CD4-positive, alpha-beta T cell treated with Interleukin-17A for 4 hours (primary cell): ENCODE measurements around the gene MNX1.

Experiments
- DNase-seq: peaks from one replicate; pipeline ENCODE4 v3.0.0-alpha.2; 2020; ENCODE audit warnings: mixed read lengths

MNX1 gene

DNA sequence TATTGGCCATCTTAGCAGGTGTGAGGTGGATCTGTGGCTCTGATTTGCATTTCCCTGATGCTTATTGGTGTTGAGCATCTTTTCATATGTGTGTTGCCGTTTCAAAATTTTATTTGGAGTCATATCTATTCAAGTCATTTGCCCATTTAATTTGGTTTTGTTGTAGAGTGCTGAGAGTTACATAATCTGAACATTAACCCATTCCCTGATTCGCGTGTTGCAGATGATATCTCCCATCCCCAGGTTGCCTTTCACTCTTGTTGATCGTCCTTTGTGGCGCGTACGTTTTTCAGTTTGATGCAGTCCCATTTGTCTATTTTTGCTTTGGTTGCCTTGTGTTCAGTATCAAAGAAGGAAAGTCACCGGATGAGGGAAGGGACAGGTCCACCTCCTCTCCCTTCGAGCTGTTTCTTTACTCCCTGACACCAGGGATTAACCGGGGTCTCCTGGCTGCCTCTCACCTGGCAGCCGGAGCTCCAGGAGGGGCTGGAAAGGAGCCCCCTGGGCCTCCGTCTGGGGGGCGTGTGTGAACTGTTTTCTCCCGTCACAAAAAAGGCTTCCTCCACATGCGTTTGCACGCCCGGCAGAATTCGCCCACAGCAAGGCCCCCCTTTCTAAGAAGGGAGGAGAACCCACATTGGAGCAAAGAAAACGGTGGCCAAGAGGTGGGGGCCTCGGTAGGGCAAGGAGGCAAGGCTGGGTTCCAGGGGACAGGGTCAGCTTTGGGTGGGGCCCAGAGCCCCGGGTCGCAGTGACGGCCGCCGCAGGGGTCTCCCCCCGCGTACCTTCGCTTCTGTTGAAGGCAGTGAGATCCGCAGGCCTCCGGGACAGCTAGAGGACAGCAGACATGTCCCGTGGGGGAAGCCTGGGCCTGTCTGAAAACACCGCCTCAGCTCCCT, 8.3 kb downstream of the MNX1 start:
- no peak for DNase-seq

GRCh38 chr7:157000741-157001653, 9.5 kb downstream of the MNX1 start:
- DNase-seq, result no peak

DNA sequence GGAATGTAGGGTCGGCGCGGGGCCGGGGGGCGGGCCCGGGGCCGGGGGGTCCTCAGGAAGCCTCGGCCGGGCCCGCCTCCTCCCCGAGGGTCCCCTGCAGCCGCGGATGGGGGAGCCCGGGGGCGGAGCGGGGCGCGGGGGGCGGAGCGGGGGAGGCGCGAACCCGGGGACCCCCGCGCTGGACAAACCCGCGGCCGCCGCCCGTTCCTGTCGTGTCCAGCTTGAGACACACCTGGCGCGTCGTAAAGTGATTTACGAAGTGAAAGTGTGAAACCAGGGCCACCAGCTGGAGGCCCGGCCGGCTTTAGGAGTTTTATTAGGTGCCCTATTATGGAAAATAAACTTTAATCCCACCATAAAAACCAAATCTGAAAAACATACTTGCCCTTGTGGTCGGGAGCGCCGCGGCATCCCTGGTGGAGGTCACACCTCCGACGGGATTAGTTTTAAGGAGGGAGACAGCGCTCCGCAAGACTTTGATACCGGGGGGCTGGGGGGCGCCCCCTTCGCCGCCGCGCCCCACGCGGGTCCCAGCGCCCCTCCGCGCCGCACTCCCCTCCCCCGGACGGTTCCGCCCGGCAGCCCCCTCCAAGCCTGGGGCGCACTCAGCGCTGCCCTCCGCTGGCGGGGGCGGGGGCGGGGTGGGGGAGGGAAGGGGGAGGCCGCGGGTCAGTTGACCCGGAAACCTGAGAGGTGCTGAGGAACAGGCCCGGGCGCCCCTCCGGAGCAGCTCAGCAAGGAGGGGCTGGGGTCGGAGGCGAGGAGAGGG, 10.3 kb downstream of the MNX1 start:
- DNase-seq, result no peak

GRCh38 chr7:156998988-156999957, 11.2 kb downstream of the MNX1 start:
- DNase-seq, result no peak

DNA sequence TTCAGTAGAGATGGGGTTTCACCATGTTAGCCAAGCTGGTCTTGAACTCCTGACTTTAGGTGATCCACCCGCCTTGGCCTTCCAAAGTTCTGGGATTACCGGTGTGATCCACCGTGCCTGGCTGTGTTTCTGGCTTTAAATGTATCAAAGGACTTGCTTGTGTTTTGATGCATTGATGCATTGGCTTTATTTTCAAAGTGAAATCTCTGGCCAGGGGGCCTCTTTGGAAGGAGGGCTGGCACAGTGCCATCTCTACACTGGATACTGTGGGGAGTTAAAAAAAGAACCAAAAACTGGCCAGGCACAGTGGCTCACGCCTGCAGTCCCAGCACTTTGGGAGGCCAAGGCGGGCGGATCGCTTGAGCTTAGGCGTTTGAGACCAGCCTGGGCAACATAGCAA, 16.0 kb downstream of the MNX1 start:
- DNase-seq, result no peak

DNA sequence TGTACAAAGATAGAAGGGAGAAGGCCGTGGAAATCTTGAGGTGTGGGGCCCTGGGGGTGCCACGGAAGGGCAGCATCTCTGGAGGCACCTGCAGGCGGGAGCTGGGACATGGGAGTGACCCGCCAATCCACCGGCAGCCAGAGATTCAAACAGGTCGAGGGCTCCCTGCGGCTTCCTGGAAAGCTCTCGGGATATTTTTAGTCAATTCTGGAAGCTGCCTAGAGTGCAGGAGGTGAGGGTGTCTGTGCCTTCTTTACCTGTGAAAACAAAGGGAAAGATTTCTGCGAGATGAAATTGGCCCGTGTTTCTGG, 16.6 kb downstream of the MNX1 start:
- no peak for DNase-seq

- no peak for DNase-seq
Measured at GRCh38 chr7:156993021-156993924, 17.2 kb downstream of the MNX1 start.

DNA sequence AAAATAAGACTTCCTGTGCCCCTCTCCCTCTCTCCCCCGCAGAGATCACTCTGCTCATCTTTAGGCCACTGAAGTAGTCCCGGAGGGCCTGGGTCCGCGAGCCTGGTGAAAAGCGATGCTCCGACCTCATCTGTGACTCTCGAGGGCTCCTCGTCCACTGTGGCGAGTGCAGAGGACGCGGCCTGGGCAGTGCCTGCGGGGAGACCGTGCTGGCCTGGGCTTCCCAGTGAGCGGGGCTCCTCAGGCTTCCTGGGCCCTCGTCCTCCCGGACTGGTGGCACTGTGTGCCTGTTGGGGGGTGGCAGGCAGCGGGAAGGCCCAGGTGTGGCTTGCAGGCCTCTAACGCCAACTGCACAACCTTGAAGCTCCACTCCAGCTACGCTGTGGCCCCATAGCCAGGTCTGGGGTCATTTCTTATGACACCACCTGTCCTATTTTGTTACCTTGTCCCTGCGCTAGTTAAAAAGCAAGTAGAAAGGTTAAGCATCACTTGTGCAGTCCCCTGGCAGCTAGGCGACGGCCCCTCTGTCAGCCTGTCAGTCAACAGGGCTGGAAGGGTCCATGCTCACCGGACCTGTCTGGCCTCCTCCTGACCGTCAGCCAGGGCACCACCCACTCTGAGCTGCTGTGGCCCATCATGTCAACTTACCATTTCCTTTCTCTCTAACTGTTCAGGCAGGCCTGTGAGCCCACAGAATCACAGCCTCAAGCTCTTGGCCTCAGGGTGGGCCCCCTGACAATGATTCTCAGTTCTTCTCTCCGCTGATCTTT, 20.5 kb downstream of the MNX1 start:
- no peak for DNase-seq

GRCh38 chr7:156988343-156989185, 21.9 kb downstream of the MNX1 start:
- no peak for DNase-seq

DNA sequence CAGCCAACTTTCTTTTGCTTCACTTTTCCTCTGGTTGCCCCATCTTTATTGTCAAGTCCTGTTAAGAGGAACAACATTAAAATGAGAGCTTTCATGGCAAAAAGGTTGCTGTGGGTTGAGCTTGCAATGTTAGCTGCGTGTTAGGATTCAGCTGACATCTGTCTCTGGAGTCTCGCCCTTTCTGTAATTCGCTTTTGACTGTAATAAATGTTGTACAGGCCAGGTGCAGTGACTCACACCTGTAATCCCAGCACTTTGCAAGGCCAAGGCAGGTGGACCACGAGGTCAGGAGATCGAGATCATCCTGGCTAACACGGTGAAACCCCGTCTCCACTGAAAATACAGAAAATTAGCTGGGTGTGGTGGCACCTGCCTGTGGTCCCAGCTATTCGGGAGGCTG, 24.1 kb downstream of the MNX1 start:
- DNase-seq, result no peak

DNA sequence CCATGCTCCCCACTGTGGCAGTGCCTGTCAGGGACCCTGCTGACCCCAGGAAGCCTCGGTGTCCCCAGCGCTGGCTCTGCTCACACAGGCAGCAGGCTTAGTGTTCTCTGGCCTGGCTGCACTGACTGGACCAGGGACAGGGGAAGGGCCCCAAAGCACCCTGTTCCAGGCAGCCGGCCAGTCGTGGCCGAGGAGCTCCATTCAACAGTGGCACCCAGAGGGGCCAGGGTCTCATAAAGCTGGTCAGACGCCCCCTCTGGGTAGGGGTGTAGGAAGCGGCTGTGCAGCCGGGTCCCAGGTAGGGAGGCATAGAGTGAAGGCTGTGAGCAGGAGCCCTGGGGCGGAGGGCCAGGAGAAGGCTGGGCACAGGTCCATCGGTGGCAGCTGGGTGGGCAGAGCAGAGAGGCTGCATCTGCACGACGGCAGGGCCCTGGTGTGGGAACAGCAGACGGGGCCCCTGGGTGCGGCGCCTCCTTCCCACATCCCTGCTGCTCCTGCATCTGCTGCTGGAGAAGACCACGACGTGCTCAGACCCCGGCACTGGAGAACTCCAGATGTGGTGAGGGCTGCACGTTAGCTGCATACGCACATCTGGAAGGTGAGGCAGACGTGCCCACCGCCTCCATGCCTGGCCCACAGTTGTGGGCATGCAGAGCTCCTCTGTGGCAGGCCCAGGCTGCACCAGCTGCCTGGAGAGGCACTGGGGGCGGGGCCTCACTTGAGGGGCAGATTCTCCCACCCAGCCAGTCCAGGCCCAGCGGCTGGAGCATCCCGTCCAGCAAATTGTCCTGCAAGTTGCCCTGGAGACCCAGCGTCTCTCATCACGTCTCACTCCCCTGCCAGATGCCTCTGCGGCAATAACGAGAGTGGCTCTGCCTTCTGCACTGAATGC, 25.1 kb downstream of the MNX1 start:
- DNase-seq, result no peak

GRCh38 chr7:156984174-156984891, 26.1 kb downstream of the MNX1 start:
- DNase-seq, result no peak

GRCh38 chr7:156979711-156980110, 30.8 kb downstream of the MNX1 start:
- no peak for DNase-seq

DNA sequence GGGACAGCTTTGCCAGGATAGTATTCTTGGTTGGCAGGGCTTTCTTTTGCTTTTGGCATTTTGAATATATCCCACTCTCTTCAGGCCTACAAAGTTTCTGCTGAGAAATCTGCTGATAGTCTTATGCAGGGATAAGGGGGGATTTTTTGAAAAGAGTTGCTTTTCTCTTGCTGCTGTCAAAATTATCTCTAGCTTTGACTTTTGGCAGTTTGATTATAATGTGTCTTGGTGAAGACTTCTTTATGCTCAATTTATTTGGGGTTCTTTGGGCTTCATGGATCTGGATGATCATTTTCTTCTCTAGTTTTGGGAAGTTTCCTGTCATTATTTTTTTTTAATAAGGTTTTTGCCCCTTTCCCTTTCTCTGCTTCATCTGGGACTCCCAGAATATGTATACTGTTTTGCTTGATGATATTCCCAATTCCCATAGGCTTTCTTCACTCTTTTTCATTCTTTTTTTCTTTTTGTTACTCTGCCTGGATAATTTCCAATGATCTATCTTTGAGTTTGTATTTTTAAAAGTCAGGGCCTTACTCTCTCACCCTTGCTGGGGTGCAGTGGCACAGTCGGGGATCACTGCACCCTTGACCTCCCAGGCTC, 31.4 kb downstream of the MNX1 start:
- no peak for DNase-seq

- DNase-seq, result no peak
Measured at GRCh38 chr7:156975620-156976019, 34.8 kb downstream of the MNX1 start.

DNA sequence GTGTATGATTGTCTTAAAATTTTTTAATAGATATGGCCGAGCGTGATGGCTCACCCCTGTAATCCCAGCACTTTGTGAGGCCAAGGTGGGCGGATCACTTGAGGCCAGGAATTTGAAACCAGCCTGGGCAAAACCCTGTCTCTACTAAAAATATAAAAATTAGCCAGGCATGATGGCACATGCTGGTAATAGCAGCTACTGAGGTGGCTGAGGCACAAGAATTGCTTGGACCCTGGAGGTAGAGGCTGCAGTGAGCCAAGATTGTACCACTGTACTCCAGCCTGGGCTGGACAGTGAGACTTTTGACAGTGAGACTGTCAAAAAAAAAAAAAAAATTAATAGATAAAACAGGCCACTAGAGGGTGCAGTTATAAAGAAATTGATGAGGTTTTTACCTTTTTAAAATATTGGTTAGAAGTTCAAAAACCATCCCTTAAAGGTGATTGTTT, 40.5 kb downstream of the MNX1 start:
- no peak for DNase-seq

DNA sequence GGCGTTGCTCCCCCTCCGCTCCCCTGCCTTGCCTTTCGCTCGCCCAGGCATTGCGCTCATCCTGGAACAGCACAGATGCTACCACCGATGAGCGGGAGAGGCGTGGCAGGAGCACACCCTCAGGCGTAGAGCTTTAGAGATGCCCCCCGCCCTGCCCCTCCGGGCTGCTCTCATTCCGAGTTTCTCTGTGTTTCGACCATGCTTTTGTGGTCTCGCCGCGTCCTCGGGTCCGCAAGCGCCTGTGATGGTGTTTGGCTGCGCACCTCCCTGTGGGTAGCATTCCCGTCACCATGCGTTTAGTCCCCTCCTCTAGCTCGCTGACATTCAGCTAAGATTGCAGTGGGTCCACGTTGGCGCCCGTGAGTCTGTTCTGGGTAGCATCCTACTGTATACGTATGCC, 42.3 kb downstream of the MNX1 start:
- no peak for DNase-seq
